SH-SY5Y (cell line): ENCODE measurements around the gene RNFT2.

Experiments used
- GATA2 ChIP-seq: IDR thresholded peaks from 2 replicates; pipeline ENCODE4 v1.6.1; 2011; ENCODE audit warnings: mild to moderate bottlenecking, low read depth, low read length
- GATA3 ChIP-seq: IDR thresholded peaks from 2 replicates; pipeline ENCODE4 v1.6.1; 2011; ENCODE audit warnings: low read depth, mild to moderate bottlenecking, low read length, moderate library complexity

DNA sequence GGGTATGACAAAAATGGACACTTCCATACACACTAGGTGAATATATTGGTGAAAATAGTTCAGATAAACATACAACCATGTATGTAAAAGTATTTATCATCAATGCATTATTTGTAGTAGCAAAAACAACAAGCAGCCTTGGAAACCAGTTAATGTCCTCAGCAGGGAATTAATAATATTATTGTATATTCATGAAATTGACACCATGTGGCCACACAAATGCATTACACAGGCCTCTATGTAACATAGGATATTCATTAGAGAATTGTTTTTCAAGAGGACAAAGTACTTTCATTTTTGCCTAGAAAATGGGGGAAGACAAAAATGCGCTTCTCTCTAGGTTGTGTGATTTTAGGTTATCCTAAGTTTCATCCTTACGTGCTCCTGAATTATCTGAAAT lies 24.6 kb upstream of the RNFT2 start:
- no peak for TF ChIP-seq GATA2
- TF ChIP-seq GATA3: no peak
